GM19452 (cell line): ENCODE measurements around the gene RBM39.
"Not testable (repeated sequence)": the region's sequence is repeated elsewhere in the genome, so short reads cannot be mapped to it uniquely, and the experiment has no call there.

Source experiments
- ATAC-seq: cut with Tn5 transposase; IDR thresholded peaks from one replicate; pipeline ENCODE4 v1.9.1; 2021; ENCODE audit not compliant: unreplicated experiment

The RBM39 gene

DNA sequence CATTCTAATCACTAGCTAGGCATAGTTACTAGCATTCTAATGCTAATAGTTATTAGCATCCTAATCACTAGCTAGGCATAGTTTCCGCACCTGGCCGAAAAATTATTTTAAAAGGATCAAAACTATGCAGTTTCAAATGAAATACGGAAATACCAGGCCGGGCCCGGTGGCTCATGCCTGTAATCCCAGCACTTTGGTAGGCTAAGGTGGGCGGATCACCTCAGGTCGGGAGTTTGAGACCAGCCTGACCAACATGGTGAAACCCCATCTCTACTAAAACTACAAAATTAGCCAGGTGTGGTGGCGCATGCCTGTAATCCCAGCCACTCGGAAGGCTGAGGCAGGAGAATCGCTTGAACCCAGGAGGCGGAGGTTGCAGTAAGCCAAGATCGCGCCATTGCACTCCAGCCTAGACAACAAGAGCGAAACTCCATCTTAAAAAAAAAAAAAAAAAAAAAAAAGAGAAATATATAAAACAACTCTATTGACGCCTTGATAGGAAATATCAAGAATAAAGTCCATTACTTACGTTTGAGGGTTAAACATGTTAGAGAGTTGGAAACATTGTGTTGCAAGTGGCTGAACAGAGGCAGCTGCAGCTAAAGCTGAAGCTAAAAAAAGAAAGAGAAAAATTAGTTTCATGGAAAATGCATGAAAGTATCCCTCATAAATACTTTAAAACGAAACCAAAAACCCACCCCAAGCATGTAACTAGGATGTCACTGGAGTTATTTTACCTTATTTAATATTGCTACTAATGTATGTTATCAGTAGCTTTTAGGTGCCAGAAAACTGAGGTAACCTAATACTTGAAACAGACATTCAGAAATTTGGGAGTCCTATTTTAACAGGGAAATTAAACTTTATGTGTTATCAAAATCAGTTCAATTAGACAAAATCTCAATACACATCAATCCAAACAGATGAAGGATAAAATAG lies 35.2 kb downstream of the RBM39 start:
- not testable (repeated sequence) for ATAC-seq

DNA sequence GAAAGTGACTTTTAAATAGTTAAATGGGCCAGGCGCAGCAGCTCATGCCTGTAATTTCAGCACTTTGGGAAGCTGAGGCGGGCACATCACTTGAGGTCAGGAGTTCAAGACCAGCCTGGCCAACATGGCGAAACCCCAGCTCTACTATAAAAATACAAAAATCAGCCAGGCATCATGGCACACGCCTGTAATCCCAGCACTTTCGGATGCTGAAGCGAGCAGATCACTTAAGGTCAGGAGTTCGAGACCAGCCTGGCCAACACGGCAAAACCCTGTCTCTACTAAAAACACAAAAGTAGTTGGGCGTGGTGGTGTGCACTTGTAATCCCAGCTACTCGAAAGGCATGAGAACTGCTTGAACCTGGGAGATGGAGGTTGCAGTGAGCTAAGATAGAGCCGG lies 36.2 kb downstream of the RBM39 start:
- ATAC-seq: not testable (repeated sequence)

DNA sequence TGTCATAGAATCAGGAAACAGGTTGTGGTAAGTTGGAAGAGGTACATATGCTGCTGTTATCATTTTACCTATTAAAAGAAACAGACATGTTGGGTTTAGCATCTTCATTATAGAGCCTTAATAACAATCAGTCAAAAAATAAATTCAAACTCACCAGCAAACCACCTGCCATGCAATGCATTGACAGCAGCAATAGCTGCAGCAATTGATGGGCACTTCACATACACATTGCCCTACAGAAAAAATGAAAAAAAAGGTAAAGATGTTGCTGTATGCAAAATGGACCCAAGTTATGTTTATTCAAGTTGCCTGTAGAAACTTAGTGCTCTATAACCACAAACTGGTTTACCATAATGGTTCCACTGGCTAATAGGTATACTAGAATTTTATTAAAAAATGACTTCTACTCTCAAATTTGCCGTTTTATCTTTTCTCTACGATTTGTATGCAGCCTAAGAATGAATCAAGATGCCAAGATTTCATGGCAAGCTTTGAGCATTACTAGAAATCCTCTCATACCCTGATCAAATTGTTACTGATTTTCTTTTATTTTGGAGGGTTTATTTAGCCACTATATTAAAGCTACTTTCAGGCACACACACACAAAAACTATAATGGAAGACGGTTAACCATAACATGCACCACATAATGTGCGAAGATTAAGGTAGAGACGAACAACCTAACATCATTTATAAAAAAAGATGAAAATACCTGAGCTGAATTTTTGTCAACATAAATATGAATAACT lies 37.4 kb downstream of the RBM39 start:
- no peak for ATAC-seq

DNA sequence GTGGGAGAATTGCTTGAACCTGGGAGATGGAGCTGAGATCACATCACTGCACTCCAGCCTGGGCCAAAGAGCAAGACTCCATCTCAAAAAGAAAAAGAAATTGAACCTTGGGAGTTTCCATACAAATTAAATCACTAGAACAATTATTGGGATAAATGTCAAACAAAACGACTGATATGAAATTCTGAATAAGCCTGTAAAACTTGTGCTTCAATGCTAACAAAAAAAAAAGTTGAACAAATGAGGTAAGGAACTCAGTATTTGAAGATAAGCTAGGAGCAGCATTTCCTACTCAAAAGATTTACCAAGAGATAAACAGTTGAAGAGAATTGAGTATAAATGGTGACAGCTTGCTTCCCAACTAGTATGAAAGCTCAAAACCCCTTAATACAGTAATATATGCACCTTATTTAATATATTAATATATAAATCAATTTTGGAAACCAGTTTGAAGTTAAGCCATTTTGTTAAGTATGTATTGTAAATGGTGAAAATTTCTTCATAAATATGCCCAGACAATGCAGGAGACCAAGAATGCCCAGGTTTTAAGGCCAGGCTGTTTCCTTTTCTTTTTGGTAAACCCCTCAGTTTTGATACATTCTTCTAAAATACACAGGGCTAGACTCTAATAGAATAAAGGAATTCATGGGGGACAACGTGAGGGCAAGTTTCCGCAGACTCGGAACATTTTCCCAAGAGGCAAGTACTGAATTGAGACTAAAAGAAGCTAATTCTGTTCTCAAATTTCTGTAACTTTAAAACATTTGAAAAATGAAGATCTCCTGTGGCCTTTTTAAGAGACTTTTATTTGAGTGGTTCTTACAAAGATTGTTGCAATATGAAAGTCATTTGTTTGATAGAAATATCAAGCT lies 39.0 kb downstream of the RBM39 start:
- no peak for ATAC-seq

DNA sequence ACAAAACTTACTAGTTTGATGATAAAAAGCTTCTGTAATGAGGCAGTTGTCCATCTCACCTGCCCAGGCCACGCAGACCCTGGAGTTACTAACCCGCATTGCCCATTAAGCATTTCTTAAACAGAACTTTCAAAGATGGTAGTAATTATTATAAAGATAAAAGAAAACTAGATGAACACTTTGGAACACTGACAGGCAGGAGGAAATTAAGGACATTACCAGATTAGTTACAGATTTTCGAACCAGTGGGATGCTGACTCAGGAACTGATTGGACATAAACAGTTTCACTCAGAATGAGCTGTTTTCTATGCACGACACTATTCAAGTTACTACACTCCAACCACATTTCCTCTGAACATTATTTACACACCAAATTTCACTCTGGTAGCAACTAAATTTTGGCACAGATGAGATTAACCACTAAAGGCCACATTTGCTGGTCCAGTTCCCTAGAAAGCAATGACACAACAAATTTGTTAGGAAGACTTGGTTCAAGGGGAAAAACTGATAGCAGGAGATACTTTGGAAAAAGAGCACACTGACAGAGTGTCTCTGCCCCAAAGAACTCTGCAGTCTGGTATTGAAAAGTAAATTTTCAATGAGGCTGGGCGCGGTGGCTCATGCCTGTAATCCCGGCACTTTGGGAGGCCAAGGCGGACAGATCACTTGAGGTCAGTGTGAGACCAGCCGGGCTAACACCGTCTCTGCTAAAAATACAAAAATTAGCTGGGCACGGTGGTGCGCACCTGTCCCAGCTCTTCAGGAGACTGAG lies 39.8 kb downstream of the RBM39 start:
- ATAC-seq: no peak

DNA sequence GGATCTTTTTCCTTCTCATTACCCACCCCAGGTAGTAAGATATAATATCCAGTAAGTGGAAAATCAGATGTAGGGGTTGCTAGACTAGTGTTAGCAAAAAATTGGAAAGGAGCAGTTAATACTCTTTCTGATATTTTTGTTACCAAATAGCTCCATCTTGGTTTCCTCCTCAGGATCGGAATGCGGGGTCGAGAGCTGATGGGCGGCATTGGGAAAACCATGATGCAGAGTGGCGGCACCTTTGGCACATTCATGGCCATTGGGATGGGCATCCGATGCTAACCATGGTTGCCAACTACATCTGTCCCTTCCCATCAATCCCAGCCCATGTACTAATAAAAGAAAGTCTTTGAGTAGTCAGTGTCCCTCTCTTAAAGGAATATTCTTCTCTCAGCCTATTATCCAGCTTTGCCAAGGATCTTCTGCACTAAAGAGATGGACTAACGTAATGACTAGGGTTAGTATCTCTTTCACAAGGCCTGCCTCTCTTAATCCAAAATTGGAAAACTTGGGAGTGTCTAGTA lies 41.4 kb downstream of the RBM39 start:
- ATAC-seq: no peak

DNA sequence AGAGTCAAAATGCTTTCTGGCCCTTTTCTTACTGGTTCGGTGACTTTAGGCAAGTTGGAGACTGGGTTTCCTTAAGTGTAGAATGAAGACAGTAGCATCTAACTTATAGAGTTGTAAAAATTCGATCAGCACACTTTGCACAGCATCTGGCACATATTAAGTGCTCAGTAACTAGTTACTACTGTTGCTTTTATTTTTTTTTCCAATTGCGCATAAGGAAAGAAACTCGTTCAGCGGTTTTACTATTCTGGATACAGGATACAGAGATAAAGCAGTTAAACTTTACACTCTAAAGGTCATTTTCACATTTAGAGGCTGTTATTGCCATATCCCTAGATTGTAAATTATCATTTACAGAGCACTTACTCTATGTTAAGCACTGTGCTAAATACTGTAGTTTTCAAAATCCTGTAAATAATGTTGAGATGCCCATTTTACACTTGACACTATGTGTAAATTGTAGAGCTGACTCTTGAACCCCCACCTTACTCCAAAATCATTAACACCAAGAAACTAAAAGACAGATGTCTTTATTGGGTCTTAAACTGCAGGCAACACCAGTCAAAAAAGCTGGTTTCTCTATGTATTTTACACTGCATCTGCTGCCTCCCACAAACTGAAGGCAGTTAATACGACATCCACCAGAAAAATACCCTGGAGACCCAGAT lies 42.0 kb downstream of the RBM39 start:
- ATAC-seq: no peak

DNA sequence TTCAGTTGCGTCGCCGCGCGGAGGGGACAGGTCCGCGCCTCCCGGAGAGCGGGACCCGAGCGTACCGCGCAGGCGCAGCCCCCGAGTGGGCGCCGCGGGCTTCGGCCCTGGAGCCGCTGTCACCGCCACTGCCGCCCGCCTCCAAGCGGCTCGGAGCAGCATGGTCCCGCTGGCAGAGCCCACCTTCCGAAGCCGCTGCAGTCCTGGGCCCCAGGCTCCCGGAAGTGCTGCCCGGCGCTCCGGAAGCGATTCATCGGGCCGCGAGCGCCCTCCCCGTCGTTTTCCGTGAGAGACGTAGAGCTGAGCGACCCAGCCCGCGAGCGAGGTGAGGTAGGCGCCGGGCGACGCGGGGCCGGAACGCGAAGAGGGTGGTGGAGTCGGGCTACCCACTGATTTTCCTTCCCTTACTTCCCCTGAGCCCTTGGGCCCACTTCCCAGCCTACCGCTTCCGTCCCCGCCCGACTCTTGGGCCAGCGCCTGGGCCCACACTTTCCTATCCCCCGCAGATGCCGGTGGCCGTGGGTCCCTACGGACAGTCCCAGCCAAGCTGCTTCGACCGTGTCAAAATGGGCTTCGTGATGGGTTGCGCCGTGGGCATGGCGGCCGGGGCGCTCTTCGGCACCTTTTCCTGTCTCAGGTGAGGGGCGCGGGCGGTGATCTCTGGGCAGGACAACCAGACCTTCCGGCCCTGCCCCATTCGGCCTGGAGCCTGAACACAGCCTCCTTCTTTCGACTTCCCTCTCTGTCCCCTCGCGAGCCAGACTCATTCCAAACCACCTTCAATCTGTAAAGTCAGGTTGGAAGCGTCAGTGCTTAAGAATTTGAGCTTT lies 42.7 kb downstream of the RBM39 start, which contains the start of the genes NFS1 and ROMO1:
TSS of gene NFS1 (minus strand) at position 226 of the 830 bp plus-strand sequence. CDS start at position 162, 64 bp downstream.
TSS of gene ROMO1 (plus strand) at position 279 of the 830 bp plus-strand sequence. CDS start at position 507, 228 bp downstream.
- ATAC-seq: peak; percentile 79

DNA sequence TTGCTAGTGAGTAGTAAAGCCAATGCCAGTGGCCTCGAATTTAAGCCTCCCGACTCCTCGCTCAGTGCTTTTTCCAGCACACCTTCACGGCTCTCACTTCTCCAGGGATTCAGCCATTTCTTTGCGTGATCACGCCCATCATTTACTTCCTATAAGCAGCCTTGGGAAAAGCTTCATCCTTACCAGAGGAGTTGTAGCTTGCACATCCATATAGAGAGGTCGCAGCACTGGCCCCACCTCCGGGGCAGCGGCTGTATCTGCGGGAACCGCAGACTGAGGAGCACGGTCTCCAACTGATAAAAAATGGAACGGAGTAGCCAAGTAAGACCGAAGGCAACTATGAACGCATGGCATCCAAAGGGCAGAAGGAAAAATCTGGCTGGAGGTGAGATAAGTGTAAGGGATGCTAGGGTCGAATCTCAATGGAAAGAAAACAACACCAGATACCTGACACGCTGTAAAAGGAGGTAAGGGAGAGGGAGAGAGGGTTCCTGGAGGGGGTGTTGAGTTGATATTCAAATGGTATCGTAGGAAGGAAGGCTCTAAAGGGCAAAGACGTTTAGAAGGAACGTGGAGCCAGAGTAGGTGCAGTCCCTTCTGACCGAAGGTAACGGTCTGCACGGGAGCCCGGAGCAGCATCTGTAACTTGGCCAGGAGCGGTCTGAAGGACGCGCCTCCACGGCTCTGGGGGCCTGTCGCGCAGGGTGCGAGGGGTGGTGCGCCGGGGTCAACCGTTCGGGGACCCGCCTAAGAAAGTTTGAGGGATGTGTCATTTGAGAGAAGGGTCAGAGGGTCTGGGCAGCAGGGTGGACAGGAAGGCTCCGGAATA lies 43.5 kb downstream of the RBM39 start:
- peak; percentile 23 for ATAC-seq

DNA sequence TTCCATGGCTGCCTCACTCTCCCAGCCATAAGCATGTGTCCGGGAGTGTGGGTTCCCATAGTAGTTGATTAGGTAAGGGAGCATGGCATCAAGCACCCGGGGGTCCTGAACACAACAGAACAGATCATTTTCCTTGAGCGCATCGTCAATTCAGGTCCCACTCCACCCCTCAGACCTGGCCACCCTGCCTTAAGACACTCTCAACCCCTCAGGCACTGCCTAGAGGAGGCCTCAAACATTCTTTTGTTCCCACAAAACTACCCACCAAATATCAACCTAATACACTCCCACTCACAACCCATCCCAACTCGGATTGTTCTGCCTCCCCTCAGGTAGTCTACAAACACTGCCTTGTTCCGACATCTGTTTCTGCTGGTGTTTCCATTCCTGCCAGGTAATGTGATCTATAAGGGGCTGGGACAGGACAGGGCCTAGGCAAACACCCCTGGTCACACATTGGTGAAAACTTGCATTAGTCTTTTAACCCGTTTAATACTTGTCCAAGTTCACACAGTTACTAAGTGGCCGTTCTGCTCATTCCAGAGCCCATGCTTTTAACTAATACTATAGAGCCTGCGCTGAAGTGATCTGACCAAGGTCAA lies 44.3 kb downstream of the RBM39 start:
- ATAC-seq: no peak

DNA sequence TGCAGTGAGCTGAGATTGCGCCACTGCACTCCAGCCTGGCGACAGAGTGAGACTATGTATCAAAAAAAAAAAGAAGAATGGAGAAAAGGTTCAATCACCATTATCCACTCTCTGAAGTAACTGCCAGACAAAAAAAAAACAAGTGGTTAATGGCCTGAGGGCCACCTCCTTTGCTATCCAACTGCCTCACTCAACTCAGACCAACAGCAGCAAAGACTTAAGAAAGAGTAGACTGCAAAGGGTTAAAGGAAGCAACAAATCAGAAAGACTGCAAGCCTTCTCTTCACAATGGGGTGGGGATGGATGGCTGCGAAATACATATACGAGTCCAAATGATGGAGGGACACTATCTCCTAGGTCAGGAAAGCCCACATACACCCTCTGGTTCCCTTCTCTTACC lies 46.1 kb downstream of the RBM39 start:
- ATAC-seq: no peak

DNA sequence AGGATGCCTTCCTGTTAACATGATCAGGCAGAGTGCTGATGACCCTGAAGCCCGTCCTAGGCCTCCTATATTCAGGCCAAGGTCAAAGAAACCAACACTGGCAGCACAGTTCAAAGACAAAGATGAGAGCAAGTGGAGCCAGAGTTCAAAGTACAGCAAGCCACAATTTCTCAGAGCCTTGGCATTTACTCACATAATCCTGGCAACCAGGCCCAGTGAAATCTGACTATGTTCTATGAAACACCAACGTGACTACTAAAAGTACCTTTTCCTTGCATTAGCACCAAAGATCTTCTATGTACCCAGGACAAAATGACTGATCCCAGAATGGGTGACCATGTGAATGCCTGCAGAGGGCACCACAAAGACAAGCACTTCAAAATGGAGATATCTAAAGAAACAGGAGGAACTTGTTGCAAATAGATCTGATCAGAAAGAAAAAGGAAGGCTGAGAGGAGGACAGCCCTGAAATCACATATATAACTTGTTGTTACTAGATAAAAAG lies 46.8 kb downstream of the RBM39 start:
- ATAC-seq: no peak

DNA sequence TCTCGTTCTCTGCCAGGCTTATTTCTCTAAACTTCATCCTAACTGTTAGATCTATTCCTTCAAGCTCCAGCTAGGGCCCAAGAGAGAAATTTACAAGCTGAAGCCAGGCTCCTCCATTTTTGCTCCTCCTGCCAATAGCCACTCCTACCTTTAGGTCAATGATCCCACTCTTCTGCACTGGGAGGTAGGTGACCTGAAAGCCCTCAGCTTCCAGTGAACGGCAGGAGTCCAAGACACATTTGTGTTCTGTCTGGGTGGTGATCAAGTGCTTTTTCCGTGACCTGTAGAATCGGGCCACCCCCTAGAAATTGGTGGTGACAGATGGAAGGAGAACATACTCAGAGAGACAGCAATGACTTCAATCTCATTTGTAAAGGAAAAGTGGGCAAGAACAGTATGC lies 51.8 kb downstream of the RBM39 start:
- no peak for ATAC-seq

DNA sequence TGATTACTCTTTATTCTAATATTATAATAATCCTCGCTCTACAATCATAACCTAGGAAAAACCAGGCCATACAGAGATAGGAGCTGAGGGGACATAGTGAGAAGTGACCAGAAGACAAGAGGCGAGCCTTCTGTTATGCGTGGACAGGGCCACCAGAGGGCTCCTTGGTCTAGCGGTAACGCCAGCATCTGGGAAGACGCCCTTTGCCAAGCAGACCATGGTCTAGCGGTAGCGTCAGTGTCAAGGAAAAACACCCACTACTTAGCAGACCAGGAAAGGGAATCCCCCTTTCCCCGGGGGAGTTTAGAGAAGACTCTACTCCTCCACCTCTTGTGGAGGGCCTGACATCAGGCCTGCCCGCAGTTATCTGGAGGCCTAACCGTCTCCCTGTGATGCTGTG lies 55.2 kb downstream of the RBM39 start:
- not testable (repeated sequence) for ATAC-seq

DNA sequence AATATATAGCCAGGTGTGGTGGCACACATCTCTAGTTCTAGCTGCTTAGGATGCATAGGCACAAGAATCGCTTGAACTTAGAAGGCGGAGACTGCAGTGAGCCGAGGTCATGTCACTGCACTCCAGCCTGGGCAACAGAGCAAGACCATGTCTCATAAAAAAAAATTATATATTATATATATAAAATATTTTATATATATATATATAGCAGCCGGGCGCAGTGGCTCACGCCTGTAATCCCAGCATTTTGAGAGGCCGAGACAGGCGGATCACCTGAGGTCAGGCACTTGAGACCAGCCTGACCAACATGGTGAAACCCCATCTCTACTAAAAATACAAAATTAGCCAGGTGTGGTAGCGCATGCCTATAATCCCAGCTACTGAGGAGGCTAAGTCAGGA lies 56.7 kb downstream of the RBM39 start:
- ATAC-seq: not testable (repeated sequence)

DNA sequence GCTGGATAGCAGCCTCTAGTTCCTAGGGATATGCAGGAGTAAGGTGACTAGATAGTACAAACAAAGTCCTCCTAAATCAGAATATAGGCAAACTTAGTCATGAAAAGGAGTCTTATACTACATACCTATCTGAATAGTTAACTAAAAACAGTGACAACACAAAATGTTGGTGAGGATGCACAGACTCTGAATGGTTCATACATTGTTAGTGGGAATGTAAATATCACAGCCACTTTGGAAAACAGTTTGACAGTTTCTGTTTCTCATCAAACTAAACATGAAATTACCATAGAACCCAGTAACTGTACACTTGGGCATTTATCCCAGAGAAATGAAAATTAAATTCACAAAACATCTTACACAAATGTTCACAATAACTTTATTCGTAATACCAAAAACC lies 60.1 kb downstream of the RBM39 start:
- ATAC-seq: no peak
